Thymus (tissue), 11 donors: ENCODE measurements around the gene RANBP10. TPM values are rescaled to one million over a fixed set of nuclear protein-coding genes. Genes with fewer than 3 reads are reported as not detected.
A peak's percentile ranks its signal among the peaks of the same experiment; 100 is the strongest.

Experiments used
- DNase-seq, 9 donors: peaks; one replicate each; pipeline ENCODE4 v3.0.0-alpha.2; 2013; ENCODE audit warnings: low spot score in 9 of 9, low read depth in 6 of 9, missing footprints in 1 of 9
- H3K27ac ChIP-seq, 2 donors: one replicate each; pipeline ENCODE4 v1.5.1; 2013; ENCODE audit warnings: control low read depth in 1 of 2, low read depth in 1 of 2, low read length in 1 of 2, mild to moderate bottlenecking in 1 of 2, moderate library complexity in 1 of 2
- H3K27me3 ChIP-seq, 2 donors: one replicate each; pipeline ENCODE4 v1.5.1; 2013; ENCODE audit warnings: low read length in 1 of 2; ENCODE audit not compliant: control insufficient read depth in 2 of 2, insufficient read depth in 1 of 2
- H3K36me3 ChIP-seq, 2 donors: one replicate each; pipeline ENCODE4 v1.5.1; 2013; ENCODE audit warnings: low read length in 1 of 2, mild to moderate bottlenecking in 1 of 2, moderate library complexity in 1 of 2; ENCODE audit not compliant: control insufficient read depth in 2 of 2, insufficient read depth in 2 of 2
- H3K4me1 ChIP-seq, 2 donors: one replicate each; pipeline ENCODE4 v1.5.1; 2013; ENCODE audit warnings: low read length in 2 of 2; ENCODE audit not compliant: control insufficient read depth in 2 of 2, insufficient read depth in 2 of 2
- H3K4me3 ChIP-seq, 2 donors: one replicate each; pipeline ENCODE4 v1.5.1; 2013; ENCODE audit warnings: low read length in 2 of 2, control low read depth in 1 of 2, mild to moderate bottlenecking in 1 of 2
- H3K9me3 ChIP-seq, 2 donors: one replicate each; pipeline ENCODE4 v1.5.1; 2013; ENCODE audit warnings: low read length in 1 of 2, mild to moderate bottlenecking in 1 of 2; ENCODE audit not compliant: control insufficient read depth in 2 of 2, insufficient read depth in 1 of 2
- WGBS: extraction: QIAGEN DNeasy Blood & Tissue Kit; methylation state at CpG from one replicate; pipeline ENCODE4 v1.1.7; 2013; 5-methylcytosine and 5-hydroxymethylcytosine counted together
- polyA plus RNA-seq: library from polyadenylated mRNA; stranded (reverse); fragments of 200-250 nt; gene quantifications from one replicate; pipeline ENCODE4 v1.2.3, GENCODE V29; 2013
- total RNA-seq: library from RNA; stranded (reverse); fragments of 120-200 nt; gene quantifications from one replicate; pipeline ENCODE4 v1.2.4, GENCODE V29; 2013
- donor health status: healthy.

RANBP10 gene
- total and polyA plus RNA-seq, 2 donors, result 3.7 to 10.7 TPM

- no peaks in the 10 kb centered on the region for H3K36me3 ChIP-seq
- no peaks in the 10 kb centered on the region for H3K27me3 ChIP-seq
- peaks cover 5 to 7% of the 10 kb centered on the region in 2 donors for H3K4me1 ChIP-seq
- 98% methylated on average over 5 of the region's 5 CpGs for WGBS
- no peak overlapping the region for H3K4me3 ChIP-seq
- H3K9me3 ChIP-seq, result no peaks in the 10 kb centered on the region
- no peak for DNase-seq
- no peak overlapping the region for H3K27ac ChIP-seq
These were observed 98.6 kb downstream of the RANBP10 start for GRCh38 chr16:67707790-67708189.

GRCh38 chr16:67707210-67707609 lies 99.2 kb downstream of the RANBP10 start:
- no peaks in the 10 kb centered on the region for H3K36me3 ChIP-seq
- no peaks in the 10 kb centered on the region for H3K27me3 ChIP-seq
- H3K4me3 ChIP-seq, result no peak overlapping the region
- peaks cover 5 to 7% of the 10 kb centered on the region in 2 donors for H3K4me1 ChIP-seq
- 97% methylated on average over 4 of the region's 4 CpGs for WGBS
- no peak overlapping the region for H3K27ac ChIP-seq
- no peaks in the 10 kb centered on the region for H3K9me3 ChIP-seq
- DNase-seq, result no peak

GRCh38 chr16:67704110-67704509 lies 102.2 kb downstream of the RANBP10 start:
- Histone ChIP-seq H3K4me1 (peaks cover 5 to 7% of the 10 kb centered on the region in 2 donors), H3K27me3 (no peaks in the 10 kb centered on the region), H3K27ac (no peak overlapping the region), H3K4me3 (no peak overlapping the region), H3K9me3 (peaks cover 1 to 10% of the 10 kb centered on the region in 2 donors), H3K36me3 (no peaks in the 10 kb centered on the region)
- WGBS, result 96% methylated on average over 5 of the region's 5 CpGs
- no peak for DNase-seq

GRCh38 chr16:67703626-67704025 lies 102.7 kb downstream of the RANBP10 start:
- peaks cover 1 to 14% of the 10 kb centered on the region in 2 donors for H3K9me3 ChIP-seq
- H3K27me3 ChIP-seq, result no peaks in the 10 kb centered on the region
- DNase-seq, result peak in 2 of 9 donors; percentile 22 to 37
- WGBS, result 80% methylated on average over 2 of the region's 2 CpGs
- H3K4me1 ChIP-seq, result peaks cover 5 to 7% of the 10 kb centered on the region in 2 donors
- H3K27ac ChIP-seq, result peak overlapping the region; percentile 58 to 64
- no peak overlapping the region for H3K4me3 ChIP-seq
- no peaks in the 10 kb centered on the region for H3K36me3 ChIP-seq

- no peak for DNase-seq
- Histone ChIP-seq H3K4me1 (peaks cover 5 to 7% of the 10 kb centered on the region in 2 donors), H3K27ac (no peak overlapping the region), H3K27me3 (no peaks in the 10 kb centered on the region), H3K36me3 (peaks cover 3 to 9% of the 10 kb centered on the region in 2 donors), H3K4me3 (no peak overlapping the region), H3K9me3 (peaks cover 1 to 14% of the 10 kb centered on the region in 2 donors)
- WGBS, result 97% methylated on average over 4 of the region's 4 CpGs
These were observed 104.2 kb downstream of the RANBP10 start for GRCh38 chr16:67702130-67702529.

- 99% methylated on average over 1 of the region's 1 CpG for WGBS
- H3K4me3 ChIP-seq, result no peak overlapping the region
- peaks cover 3 to 9% of the 10 kb centered on the region in 2 donors for H3K36me3 ChIP-seq
- peaks cover 1 to 14% of the 10 kb centered on the region in 2 donors for H3K9me3 ChIP-seq
- no peak overlapping the region for H3K27ac ChIP-seq
- no peak for DNase-seq
- H3K27me3 ChIP-seq, result no peaks in the 10 kb centered on the region
- H3K4me1 ChIP-seq, result peaks cover 5 to 7% of the 10 kb centered on the region in 2 donors
These were observed 104.9 kb downstream of the RANBP10 start for GRCh38 chr16:67701420-67701819.

GRCh38 chr16:67699265-67699664 lies 107.1 kb downstream of the RANBP10 start:
- no peak for DNase-seq
- Histone ChIP-seq H3K4me3 (no peak overlapping the region), H3K27me3 (no peaks in the 10 kb centered on the region), H3K36me3 (peaks cover 3 to 9% of the 10 kb centered on the region in 2 donors), H3K4me1 (peaks cover 5 to 7% of the 10 kb centered on the region in 2 donors), H3K9me3 (peaks cover 1 to 14% of the 10 kb centered on the region in 2 donors), H3K27ac (no peak overlapping the region)
- over 99% methylated on average over 7 of the region's 7 CpGs for WGBS

- no peaks in the 10 kb centered on the region for H3K4me1 ChIP-seq
- H3K9me3 ChIP-seq, result peaks cover 1 to 14% of the 10 kb centered on the region in 2 donors
- WGBS, result 98% methylated on average over 4 of the region's 4 CpGs
- H3K27ac ChIP-seq, result no peak overlapping the region
- H3K27me3 ChIP-seq, result no peaks in the 10 kb centered on the region
- no peak for DNase-seq
- peaks cover 3 to 9% of the 10 kb centered on the region in 2 donors for H3K36me3 ChIP-seq
- H3K4me3 ChIP-seq, result no peak overlapping the region
These were observed 108.8 kb downstream of the RANBP10 start for GRCh38 chr16:67697422-67698185.

- no peak overlapping the region for H3K4me3 ChIP-seq
- no peak for DNase-seq
- no peaks in the 10 kb centered on the region for H3K4me1 ChIP-seq
- H3K36me3 ChIP-seq, result peaks cover 3 to 9% of the 10 kb centered on the region in 2 donors
- 78% methylated on average over 2 of the region's 2 CpGs for WGBS
- H3K27ac ChIP-seq, result no peak overlapping the region
- H3K9me3 ChIP-seq, result peaks cover 1 to 8% of the 10 kb centered on the region in 2 donors
- no peaks in the 10 kb centered on the region for H3K27me3 ChIP-seq
These were observed 111.7 kb downstream of the RANBP10 start for GRCh38 chr16:67694611-67695010.
